DOHH2 (cell line): ENCODE results near the gene ZYG11B.

Source experiments
- CTCF ChIP-seq: fragments of 200-600 bp; sonication (generic); IDR thresholded peaks from one replicate; pipeline ENCODE4 v1.5.1; 2014; ENCODE audit warnings: antibody characterized with exemption, mild to moderate bottlenecking, low read depth, low read length; ENCODE audit not compliant: poor library complexity, severe bottlenecking
- EZH2phosphoT487 ChIP-seq: fragments of 200-600 bp; sonication (generic); IDR thresholded peaks from 2 replicates; pipeline ENCODE4 v1.6.1; 2017; ENCODE audit warnings: borderline replicate concordance, mild to moderate bottlenecking, antibody characterized with exemption, low read length, moderate library complexity, mixed read lengths

GRCh38 chr1:52748119-52748518, 21.9 kb downstream of the ZYG11B start:
- TF ChIP-seq CTCF (peak; percentile 44), EZH2phosphoT487 (no peak)
